ENCODE results near the gene CNTNAP2.
"Not testable (repeated sequence)": the region's sequence is repeated elsewhere in the genome, so short reads cannot be mapped to it uniquely, and the experiment has no call there.

The CNTNAP2 gene

GRCh38 chr7:147595042-147595441, 1478.4 kb downstream of the CNTNAP2 start:
- no peak for DNase-seq

GRCh38 chr7:147598687-147599086, 1482.1 kb downstream of the CNTNAP2 start:
- not testable (repeated sequence) for DNase-seq

GRCh38 chr7:147605323-147605722, 1488.7 kb downstream of the CNTNAP2 start:
- DNase-seq, result no peak

GRCh38 chr7:147607157-147607800, 1490.7 kb downstream of the CNTNAP2 start:
- no peak for DNase-seq

- no peak for DNase-seq
These were observed 1494.8 kb downstream of the CNTNAP2 start for GRCh38 chr7:147611431-147611830.

GRCh38 chr7:147635288-147635687, 1518.7 kb downstream of the CNTNAP2 start:
- DNase-seq, result no peak

- DNase-seq, result no peak
These were observed 1520.0 kb downstream of the CNTNAP2 start for GRCh38 chr7:147636553-147636952.

- no peak for DNase-seq
These were observed 1522.0 kb downstream of the CNTNAP2 start for GRCh38 chr7:147638566-147638965.

GRCh38 chr7:147639037-147639436, 1522.4 kb downstream of the CNTNAP2 start:
- no peak for DNase-seq

GRCh38 chr7:147639751-147640150, 1523.2 kb downstream of the CNTNAP2 start:
- no peak for DNase-seq

- no peak for DNase-seq
These were observed 1524.2 kb downstream of the CNTNAP2 start for GRCh38 chr7:147640821-147641220.

GRCh38 chr7:147646568-147646967, 1530.0 kb downstream of the CNTNAP2 start:
- DNase-seq, result no peak

- DNase-seq, result no peak
These were observed 1534.4 kb downstream of the CNTNAP2 start for GRCh38 chr7:147650991-147651390.

- DNase-seq, result no peak
These were observed 1535.0 kb downstream of the CNTNAP2 start for GRCh38 chr7:147651601-147652000.

- no peak for DNase-seq
These were observed 1536.9 kb downstream of the CNTNAP2 start for GRCh38 chr7:147653456-147653855.

- DNase-seq, result no peak
These were observed 1541.9 kb downstream of the CNTNAP2 start for GRCh38 chr7:147658392-147658967.

GRCh38 chr7:147659036-147659995, 1542.7 kb downstream of the CNTNAP2 start:
- no peak for DNase-seq

- DNase-seq, result no peak
These were observed 1547.9 kb downstream of the CNTNAP2 start for GRCh38 chr7:147664541-147664940.

- DNase-seq, result no peak
These were observed 1554.2 kb downstream of the CNTNAP2 start for GRCh38 chr7:147670759-147671158.

- no peak for DNase-seq
These were observed 1558.1 kb downstream of the CNTNAP2 start for GRCh38 chr7:147674705-147675104.

- DNase-seq, result no peak
These were observed 1562.3 kb downstream of the CNTNAP2 start for GRCh38 chr7:147678943-147679342.

- no peak for DNase-seq
These were observed 1564.9 kb downstream of the CNTNAP2 start for GRCh38 chr7:147681530-147681929.

- DNase-seq, result no peak
These were observed 1584.1 kb downstream of the CNTNAP2 start for GRCh38 chr7:147700702-147701101.

GRCh38 chr7:147707926-147708325, 1591.3 kb downstream of the CNTNAP2 start:
- no peak for DNase-seq

All from right forelimb (tissue), 1 donor.